ENCODE data around the gene KLRF2.

The KLRF2 gene

DNA sequence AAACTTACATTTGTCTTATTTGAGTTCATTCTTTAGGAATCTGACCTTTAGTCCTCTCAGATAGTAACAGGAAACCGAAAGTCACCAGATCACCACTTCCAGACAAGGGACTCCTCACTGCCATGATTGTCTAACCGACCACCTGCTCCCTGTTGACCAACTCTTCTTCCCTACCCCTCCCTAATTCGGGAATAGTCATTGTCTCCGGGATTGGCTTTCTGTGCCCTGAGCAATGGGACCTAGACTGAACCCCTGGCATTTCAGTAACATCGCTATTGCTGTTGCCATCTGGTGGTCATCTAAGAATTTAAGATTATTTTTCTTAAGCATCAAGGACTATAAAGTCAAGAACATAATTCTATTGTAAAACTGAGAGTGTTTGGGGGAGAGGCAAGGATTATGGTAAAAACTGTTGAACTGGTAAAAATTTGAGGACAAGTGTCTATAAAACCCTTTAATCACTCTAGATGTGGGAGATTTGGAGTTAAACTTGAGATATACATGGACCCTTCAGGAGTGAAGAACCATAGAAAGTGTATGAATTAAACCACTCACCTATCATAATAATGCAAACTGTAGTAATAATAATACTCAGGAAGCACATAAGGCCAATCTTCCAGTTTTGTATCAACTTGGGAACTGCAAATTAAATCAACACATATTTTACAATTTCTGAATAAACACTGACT, 44.6 kb downstream of the KLRF2 start:
- H3K4me3 ChIP-seq (ENCODE audit: low read depth, low read length), result no peak overlapping the region
- in situ Hi-C loops (cut with HindIII; ENCODE audit: low sequenced_read_pairs), result no loop called here
- TF ChIP-seq, protein P1, sequence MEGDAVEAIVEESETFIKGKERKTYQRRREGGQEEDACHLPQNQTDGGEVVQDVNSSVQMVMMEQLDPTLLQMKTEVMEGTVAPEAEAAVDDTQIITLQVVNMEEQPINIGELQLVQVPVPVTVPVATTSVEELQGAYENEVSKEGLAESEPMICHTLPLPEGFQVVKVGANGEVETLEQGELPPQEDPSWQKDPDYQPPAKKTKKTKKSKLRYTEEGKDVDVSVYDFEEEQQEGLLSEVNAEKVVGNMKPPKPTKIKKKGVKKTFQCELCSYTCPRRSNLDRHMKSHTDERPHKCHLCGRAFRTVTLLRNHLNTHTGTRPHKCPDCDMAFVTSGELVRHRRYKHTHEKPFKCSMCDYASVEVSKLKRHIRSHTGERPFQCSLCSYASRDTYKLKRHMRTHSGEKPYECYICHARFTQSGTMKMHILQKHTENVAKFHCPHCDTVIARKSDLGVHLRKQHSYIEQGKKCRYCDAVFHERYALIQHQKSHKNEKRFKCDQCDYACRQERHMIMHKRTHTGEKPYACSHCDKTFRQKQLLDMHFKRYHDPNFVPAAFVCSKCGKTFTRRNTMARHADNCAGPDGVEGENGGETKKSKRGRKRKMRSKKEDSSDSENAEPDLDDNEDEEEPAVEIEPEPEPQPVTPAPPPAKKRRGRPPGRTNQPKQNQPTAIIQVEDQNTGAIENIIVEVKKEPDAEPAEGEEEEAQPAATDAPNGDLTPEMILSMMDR (IDR thresholded peaks at IDR 0.05; ENCODE audit: low read depth, low read length), result peak; percentile 50
- DNase-seq (ENCODE audit: low read depth, low spot score), result peak; percentile 49

DNA sequence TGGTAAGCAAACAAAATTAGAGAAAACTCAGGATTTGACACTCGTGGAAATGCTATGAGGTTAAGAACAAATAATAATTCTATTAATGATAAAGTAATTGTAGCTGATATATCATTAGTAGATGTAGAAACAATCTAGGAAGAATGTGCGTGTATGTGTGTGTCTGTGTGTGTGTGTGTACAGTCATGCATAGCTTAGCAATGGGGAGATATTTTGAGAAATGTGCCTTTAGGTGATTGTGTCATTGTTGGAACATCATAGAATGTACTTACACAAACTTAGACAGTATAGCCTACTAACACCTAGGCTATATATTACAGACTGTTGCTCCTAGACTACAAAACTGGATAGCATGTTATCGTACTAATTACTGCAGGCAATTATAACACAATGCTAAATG, 45.6 kb downstream of the KLRF2 start:
- in situ Hi-C loops (cut with HindIII; ENCODE audit: low sequenced_read_pairs), result no loop called here
- DNase-seq (ENCODE audit: low read depth, low spot score), result no peak
- H3K4me3 ChIP-seq (ENCODE audit: low read depth, low read length), result no peak overlapping the region
- TF ChIP-seq, protein P1 (IDR thresholded peaks at IDR 0.05; ENCODE audit: low read depth, low read length), result no peak

DNA sequence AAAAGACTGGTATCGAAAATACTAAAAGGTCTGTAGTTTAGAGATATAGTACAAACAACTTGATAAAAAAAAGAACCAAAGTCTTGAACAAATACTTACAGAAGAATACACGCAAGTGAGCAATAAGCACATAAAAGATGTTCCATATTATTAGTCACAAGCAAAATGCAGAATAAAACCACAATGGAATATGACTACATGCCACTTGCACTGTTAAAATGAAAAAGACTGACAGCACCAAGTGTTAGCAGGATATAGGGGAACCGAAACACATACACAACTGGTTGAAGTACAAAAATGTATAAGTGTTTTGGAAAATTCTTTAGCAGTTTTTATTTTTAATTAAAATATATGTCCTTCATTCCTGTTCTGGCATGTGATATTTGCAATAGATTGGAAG, 47.3 kb downstream of the KLRF2 start:
- TF ChIP-seq, protein P1 (IDR thresholded peaks at IDR 0.05; ENCODE audit: low read depth, low read length), result no peak
- in situ Hi-C loops (cut with HindIII; ENCODE audit: low sequenced_read_pairs), result no loop called here
- no peak for DNase-seq (ENCODE audit: low read depth, low spot score)
- H3K4me3 ChIP-seq (ENCODE audit: low read depth, low read length), result no peak overlapping the region

DNA sequence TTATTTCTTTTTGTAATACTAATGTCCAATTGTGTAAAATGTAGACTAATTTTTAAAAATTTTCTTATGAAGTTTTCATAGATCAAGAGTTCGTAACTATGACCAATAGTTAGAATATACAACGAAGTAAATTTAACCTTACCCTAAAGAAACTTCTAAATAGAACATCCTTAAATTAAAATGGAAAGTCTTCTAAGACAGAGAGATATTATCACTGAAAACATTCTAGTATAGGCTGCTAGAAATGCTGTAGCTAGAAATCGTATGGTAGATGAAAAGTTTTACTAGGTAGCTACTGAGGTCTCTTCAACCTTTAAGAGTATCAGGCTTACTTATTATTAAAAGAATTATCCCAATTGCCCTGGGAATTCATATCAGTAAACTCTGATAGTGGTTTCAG, 50.0 kb downstream of the KLRF2 start:
- in situ Hi-C loops (cut with HindIII; ENCODE audit: low sequenced_read_pairs), result no loop called here
- no peak overlapping the region for H3K4me3 ChIP-seq (ENCODE audit: low read depth, low read length)
- DNase-seq (ENCODE audit: low read depth, low spot score), result no peak
- TF ChIP-seq, protein P1 (IDR thresholded peaks at IDR 0.05; ENCODE audit: low read depth, low read length), result no peak

DNA sequence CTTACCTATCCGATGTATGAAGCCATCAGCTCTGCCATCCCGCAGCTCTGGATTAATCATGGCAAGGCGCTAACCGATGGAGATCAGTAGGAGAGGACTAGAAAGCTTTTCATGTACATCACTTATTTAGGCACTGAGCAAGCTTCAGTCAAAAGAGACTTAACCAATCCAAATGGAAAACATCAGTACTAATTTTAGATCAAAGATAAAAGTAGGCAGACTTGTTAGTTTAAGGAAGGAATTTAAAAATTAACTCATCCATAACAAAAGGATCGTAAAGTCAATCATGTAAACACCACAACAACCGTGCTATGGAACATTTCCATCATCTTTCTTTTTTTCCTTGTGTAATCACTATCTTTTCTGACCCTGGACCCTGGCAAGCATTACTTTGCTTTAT, 51.0 kb downstream of the KLRF2 start, which contains the start of gene CLEC2A:
Gene CLEC2A, minus strand, starts transcription at position 101 of the 400 bp plus-strand sequence. Its CDS starts 41 bp downstream, at position 60.
- in situ Hi-C loops (cut with HindIII; ENCODE audit: low sequenced_read_pairs), result no loop called here
- DNase-seq (ENCODE audit: low read depth, low spot score), result no peak
- TF ChIP-seq, protein P1 (IDR thresholded peaks at IDR 0.05; ENCODE audit: low read depth, low read length), result no peak
- H3K4me3 ChIP-seq (ENCODE audit: low read depth, low read length), result no peak within 1 kb of the TSS

DNA sequence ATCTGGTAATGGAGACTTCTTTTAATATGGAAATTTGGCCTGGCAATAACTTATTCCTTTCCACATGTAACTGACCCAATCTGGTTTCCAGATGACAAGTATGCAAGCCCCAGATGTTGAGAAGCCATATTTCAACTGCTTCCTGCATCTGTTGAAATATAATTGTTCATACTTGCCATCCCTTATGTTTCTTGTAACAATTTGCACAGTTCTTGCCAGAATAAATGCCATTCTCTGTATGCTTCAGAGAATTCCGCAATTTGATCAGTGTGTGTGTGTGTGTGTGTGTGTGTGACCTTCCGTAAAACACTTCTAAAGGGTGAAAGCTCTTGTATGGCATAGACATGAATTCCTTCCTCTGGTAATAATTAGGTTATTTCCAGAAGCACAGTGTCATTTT, 52.7 kb downstream of the KLRF2 start:
- H3K4me3 ChIP-seq (ENCODE audit: low read depth, low read length), result no peak overlapping the region
- in situ Hi-C loops (cut with HindIII; ENCODE audit: low sequenced_read_pairs), result no loop called here
- no peak for DNase-seq (ENCODE audit: low read depth, low spot score)
- TF ChIP-seq, protein P1 (IDR thresholded peaks at IDR 0.05; ENCODE audit: low read depth, low read length), result no peak
